ENCODE data around the gene TMEM37.

GRCh38 chr2:119409506-119409905 is 22.1 kb upstream of the TMEM37 start:
- TF ChIP-seq POLR2A (IDR thresholded peaks at IDR 0.05), result no peak
- TF ChIP-seq CTCF (IDR thresholded peaks at IDR 0.05), result no peak
- no peak for TF ChIP-seq EP300 (IDR thresholded peaks at IDR 0.05)

All from tibial nerve (tissue), 4 donors.